Skeletal muscle satellite cell (primary cell): ENCODE measurements around the gene SH3BP5.

Experiments
- H3K27me3 ChIP-seq: 2 replicates; pipeline ENCODE4 v1.7.0; 2013; ENCODE audit warnings: low read length; ENCODE audit not compliant: control insufficient read depth, insufficient read depth
- H3K36me3 ChIP-seq: 2 replicates; pipeline ENCODE4 v1.7.0; 2013; ENCODE audit warnings: mild to moderate bottlenecking, control low read depth, low read length; ENCODE audit not compliant: insufficient read depth
- H3K4me1 ChIP-seq: 2 replicates; pipeline ENCODE4 v1.7.0; 2013; ENCODE audit warnings: low read length; ENCODE audit not compliant: control insufficient read depth, insufficient read depth
- H3K4me2 ChIP-seq: 2 replicates; pipeline ENCODE4 v1.7.0; 2013; ENCODE audit warnings: mild to moderate bottlenecking, low read length
- H3K4me3 ChIP-seq: 2 replicates; pipeline ENCODE4 v1.7.0; 2013; ENCODE audit warnings: low read length
- H3K9ac ChIP-seq: 2 replicates; pipeline ENCODE4 v1.7.0; 2013; ENCODE audit warnings: mild to moderate bottlenecking, low read depth, low read length, moderate library complexity
- H3K9me3 ChIP-seq: replicated peaks from 2 replicates; pipeline ENCODE4 v1.7.0; 2013; ENCODE audit warnings: mild to moderate bottlenecking, control low read depth, low read length

The SH3BP5 gene

DNA sequence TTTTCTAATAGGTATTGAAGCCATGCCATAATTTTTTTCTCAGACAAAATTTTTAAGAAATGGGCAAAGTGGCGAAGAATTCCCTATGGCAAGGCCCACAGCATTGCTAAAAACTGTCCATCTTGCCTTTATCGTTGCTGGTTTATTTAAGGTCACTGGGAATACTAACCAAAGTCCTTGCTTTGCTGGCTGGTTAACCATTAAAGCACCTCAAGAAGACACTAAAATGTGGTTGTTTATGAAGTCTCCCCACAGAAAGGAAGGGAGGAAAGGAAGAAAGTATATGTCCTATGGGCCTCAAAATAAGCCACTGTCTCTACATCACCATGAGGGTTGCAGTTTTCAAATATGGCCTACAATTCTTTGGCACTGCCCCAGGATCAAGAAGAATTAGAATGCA lies 13.2 kb downstream of the SH3BP5 start:
- no peaks in the 10 kb centered on the region for H3K27me3 ChIP-seq
- H3K4me2 ChIP-seq: peak overlapping the region; percentile 36
- H3K4me3 ChIP-seq: peak overlapping the region; percentile 11
- H3K4me1 ChIP-seq: peaks cover 47% of the 10 kb centered on the region
- H3K9ac ChIP-seq: peak overlapping the region; percentile 4
- no peaks in the 10 kb centered on the region for H3K36me3 ChIP-seq
- H3K9me3 ChIP-seq: no peaks in the 10 kb centered on the region

DNA sequence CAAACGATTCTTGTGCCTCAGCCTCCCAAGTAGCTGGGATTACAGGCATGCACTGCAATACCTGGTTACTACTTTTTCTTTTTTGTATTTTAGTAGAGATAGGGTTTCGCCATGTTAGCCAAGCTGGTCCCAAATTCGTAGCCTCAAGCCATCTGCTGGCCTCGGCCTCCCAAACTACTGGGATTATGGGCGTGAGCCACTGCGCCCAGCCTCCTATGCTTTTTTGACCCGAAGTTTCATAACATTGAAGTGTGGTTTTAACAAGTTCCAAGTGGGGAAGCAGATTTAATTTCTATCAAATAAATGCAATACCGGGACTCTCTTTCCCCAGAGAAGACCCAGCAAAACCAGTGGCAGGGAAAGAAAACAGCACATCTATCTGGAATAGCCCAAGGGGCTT lies 13.7 kb downstream of the SH3BP5 start:
- H3K36me3 ChIP-seq: no peaks in the 10 kb centered on the region
- H3K9ac ChIP-seq: no peak overlapping the region
- peaks cover 46% of the 10 kb centered on the region for H3K4me1 ChIP-seq

DNA sequence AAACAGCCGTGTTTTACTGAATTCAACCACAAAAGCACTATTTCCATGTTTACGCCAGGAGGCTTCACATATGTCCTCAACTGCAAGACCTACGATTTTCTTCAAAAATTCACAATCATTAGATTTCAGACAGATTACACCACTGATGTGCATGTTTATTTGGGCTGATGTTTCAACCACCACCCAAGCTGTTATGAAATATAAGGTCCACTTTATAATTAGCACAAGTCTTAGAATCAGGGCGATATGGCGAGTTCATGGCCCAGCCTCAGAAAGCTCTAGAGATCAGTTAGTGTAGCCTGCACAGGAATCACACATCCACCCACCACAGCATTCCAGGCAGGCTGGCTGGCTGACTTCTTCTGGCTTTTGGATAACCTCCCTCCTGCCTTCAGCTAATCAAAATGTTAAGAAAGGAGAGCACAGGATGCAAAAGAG lies 15.4 kb downstream of the SH3BP5 start:
- Histone ChIP-seq H3K36me3 (no peaks in the 10 kb centered on the region), H3K27me3 (no peaks in the 10 kb centered on the region), H3K9me3 (no peaks in the 10 kb centered on the region), H3K4me2 (peak overlapping the region; percentile 23), H3K9ac (peak overlapping the region; percentile 34), H3K4me3 (no peak overlapping the region), H3K4me1 (peaks cover 46% of the 10 kb centered on the region)

More for the DNA sequence above, 13.7 kb downstream of the SH3BP5 start:
- no peaks in the 10 kb centered on the region for H3K9me3 ChIP-seq
- H3K4me3 ChIP-seq: no peak overlapping the region
- H3K27me3 ChIP-seq: no peaks in the 10 kb centered on the region
- no peak overlapping the region for H3K4me2 ChIP-seq

DNA sequence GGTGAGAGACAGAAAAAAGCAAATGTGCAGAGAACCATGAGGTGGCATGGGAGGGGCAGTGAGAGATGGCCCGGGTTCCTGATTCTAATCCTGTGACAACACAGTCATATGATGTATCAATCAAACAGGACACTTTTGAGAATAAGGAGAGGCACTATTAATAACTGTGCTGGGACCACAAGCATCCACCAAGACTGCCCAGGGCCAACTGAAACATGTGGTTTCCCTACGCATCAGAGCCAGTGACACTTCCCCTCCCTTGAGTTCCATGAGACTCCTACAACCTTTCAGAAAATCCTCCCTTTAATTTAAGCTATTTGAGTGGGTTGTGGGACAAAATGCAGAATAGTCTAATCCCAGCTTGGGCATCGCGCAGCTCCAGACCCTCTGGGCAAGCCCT lies 17.4 kb downstream of the SH3BP5 start:
- Histone ChIP-seq H3K4me3 (no peak overlapping the region), H3K4me1 (peaks cover 48% of the 10 kb centered on the region), H3K4me2 (no peak overlapping the region), H3K9ac (no peak overlapping the region), H3K9me3 (no peaks in the 10 kb centered on the region), H3K36me3 (no peaks in the 10 kb centered on the region), H3K27me3 (no peaks in the 10 kb centered on the region)

DNA sequence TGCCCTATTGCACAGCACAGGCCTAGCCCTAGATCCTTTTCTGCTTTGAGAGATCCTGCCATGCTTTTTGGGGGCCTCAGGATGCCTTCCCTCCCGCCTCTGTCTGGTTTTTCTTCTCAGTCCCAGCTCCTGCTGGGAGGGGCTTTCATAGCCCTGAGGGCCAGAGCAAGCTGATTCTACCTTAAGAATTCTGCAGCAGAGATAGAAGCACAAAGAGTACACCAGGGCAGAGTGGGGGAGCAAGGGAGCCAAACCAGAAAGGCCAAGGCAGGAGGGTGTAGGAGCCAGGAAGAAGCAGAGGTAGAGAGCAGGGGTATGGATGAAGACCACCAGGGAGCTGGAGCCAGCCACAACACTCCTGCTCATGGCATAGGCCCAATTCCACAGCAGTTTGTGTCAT lies 18.1 kb downstream of the SH3BP5 start:
- peaks cover 48% of the 10 kb centered on the region for H3K4me1 ChIP-seq

DNA sequence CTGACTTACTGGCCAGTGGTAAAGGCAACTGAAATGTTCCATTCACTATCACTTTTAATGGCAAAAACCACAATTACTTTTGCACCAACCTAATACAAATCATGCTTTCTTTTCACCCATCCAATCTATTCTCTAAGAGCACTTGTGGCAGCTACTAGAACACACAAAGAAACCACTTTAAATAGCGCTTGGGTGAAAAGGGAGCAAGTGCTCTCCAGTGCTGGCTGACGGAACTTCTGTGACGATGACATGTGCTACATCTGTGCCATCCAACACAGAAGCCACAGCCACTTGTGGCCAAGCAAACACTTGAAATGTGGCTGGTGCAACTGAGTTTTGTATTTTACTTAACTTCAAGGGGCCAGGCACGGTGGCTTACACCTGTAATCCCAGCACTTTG lies 18.9 kb downstream of the SH3BP5 start:
- H3K4me2 ChIP-seq: no peak overlapping the region
- H3K27me3 ChIP-seq: no peaks in the 10 kb centered on the region
- H3K9ac ChIP-seq: no peak overlapping the region
- H3K9me3 ChIP-seq: no peaks in the 10 kb centered on the region
- H3K4me1 ChIP-seq: peaks cover 45% of the 10 kb centered on the region
- H3K36me3 ChIP-seq: no peaks in the 10 kb centered on the region
- H3K4me3 ChIP-seq: no peak overlapping the region

More for the DNA sequence above, 18.1 kb downstream of the SH3BP5 start:
- no peak overlapping the region for H3K4me3 ChIP-seq
- no peaks in the 10 kb centered on the region for H3K36me3 ChIP-seq
- H3K9ac ChIP-seq: no peak overlapping the region
- H3K4me2 ChIP-seq: no peak overlapping the region
- no peaks in the 10 kb centered on the region for H3K27me3 ChIP-seq
- no peaks in the 10 kb centered on the region for H3K9me3 ChIP-seq

DNA sequence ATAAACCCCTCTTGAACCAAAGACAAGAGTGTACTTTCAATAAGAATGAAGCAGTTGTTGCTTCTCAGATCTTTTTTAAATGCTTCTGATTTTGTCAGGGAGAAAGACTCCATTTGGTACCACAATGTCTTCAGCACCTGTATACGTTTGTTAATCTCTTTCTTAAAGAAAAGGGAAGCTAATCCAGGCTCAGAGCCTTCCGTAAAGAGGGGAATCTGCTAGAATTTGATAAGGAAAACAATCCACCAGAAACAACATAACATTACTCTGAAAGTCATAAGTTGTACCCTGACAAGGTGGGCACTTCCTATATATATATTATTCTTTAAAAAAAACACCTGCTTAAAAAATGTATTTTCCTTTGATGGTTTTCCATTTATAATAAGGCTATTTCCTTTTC lies 19.8 kb downstream of the SH3BP5 start:
- H3K4me1 ChIP-seq: peaks cover 42% of the 10 kb centered on the region
- H3K36me3 ChIP-seq: no peaks in the 10 kb centered on the region

DNA sequence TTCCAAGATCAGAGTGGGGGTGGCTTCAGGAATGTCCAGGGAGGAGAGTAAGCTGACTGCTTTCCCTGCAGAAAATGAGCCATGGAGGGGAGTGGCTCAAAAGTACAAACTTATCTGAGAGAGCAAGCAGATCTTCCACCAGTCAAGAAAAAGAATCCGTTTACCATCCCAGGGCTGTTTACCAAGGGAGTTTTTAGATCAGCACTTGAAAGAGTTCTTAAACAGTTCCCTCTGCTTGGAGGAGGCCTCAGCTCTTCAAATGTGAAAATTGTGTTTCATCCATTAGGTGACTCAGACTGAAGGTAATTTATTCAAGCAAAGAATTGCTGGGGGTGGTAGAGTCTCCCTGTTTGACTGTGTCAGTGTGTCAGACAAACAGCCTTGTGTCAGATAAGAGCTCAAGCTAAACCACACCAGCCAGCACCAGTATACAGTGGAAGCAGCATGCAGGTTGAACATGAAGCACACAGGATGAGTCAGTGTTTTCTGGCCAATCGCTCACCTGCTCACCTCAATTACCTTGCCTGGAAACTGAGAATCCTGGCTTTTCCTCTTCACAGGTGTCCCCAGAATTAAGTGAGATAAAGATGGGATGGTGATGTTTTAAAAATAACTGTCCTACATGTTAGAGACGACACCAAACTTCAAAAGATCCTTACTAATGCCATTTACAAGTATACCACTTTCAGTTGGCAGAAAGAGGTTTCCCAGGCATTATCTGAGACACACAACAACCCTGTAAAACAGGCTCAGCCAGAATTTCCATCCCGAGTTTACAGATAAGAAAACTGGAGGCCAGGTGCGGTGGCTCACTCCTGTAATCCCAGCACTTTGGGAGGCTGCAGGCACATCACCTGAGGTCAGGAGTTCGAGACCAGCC lies 21.7 kb downstream of the SH3BP5 start:
- peaks cover 29% of the 10 kb centered on the region for H3K4me1 ChIP-seq
- peak overlapping the region; percentile 2 for H3K9ac ChIP-seq
- H3K4me2 ChIP-seq: peak overlapping the region; percentile 32
- no peak overlapping the region for H3K4me3 ChIP-seq
- H3K27me3 ChIP-seq: no peaks in the 10 kb centered on the region
- no peaks in the 10 kb centered on the region for H3K36me3 ChIP-seq
- H3K9me3 ChIP-seq: no peaks in the 10 kb centered on the region

More for the DNA sequence above, 19.8 kb downstream of the SH3BP5 start:
- no peak overlapping the region for H3K4me3 ChIP-seq
- no peak overlapping the region for H3K4me2 ChIP-seq
- no peaks in the 10 kb centered on the region for H3K9me3 ChIP-seq
- H3K27me3 ChIP-seq: no peaks in the 10 kb centered on the region
- H3K9ac ChIP-seq: no peak overlapping the region

DNA sequence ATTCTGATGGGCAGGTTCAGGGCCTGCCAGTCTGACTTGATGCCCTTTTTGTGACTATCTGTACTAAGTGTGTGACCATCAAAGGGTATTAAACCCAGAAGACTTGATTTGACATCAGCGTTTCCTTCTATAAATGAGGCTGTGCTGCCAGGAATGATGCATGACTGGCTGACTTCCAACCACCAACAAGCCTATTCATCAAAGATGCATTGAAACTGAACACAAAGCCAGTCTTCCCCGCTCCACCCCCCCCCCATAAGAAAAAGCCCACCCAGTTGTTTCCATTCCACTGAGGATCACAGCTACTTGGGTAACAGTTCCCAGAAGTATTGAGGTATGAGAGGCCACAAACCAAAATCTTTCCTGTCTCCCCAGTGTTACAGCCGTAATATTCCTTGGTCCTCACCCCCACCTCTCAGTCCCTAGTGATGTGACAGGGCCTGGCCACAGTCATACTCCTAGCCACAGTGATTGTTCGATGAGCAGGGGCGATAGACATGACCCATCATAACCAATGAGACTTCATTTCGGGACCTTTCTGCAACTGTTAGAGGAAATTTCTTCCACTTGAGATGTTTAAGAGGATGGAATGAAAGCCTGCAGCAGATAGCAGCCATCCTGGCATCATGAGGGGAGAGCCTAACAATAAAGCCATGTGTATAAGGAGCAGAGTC lies 22.6 kb downstream of the SH3BP5 start:
- peaks cover 23% of the 10 kb centered on the region for H3K4me1 ChIP-seq
- no peaks in the 10 kb centered on the region for H3K36me3 ChIP-seq
- H3K9me3 ChIP-seq: no peaks in the 10 kb centered on the region
- H3K4me3 ChIP-seq: no peak overlapping the region
- H3K27me3 ChIP-seq: no peaks in the 10 kb centered on the region
- H3K9ac ChIP-seq: no peak overlapping the region
- peak overlapping the region; percentile 32 for H3K4me2 ChIP-seq

DNA sequence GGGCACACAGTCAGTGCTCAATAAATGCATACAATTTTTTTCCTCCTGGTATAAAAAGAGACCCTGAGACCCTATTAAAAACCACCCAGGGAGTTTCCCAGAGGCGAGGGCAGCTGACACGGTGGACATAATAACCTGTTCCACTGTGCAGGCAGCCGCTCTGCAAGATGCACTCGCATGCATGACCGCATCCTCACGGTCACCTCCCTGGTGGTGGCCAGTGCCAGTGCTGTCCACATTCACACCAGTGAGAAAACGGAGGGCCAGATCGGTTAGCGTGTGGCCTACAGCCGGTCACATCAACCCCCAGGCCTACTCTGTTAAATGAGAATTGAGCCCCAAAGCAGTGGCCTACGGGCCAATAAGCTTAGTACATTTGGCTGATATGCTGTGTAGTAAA lies 24.8 kb downstream of the SH3BP5 start:
- H3K9me3 ChIP-seq: no peaks in the 10 kb centered on the region
- H3K27me3 ChIP-seq: no peaks in the 10 kb centered on the region
- H3K4me1 ChIP-seq: peaks cover 20% of the 10 kb centered on the region
- H3K4me2 ChIP-seq: no peak overlapping the region
- no peak overlapping the region for H3K4me3 ChIP-seq
- no peaks in the 10 kb centered on the region for H3K36me3 ChIP-seq
- no peak overlapping the region for H3K9ac ChIP-seq

DNA sequence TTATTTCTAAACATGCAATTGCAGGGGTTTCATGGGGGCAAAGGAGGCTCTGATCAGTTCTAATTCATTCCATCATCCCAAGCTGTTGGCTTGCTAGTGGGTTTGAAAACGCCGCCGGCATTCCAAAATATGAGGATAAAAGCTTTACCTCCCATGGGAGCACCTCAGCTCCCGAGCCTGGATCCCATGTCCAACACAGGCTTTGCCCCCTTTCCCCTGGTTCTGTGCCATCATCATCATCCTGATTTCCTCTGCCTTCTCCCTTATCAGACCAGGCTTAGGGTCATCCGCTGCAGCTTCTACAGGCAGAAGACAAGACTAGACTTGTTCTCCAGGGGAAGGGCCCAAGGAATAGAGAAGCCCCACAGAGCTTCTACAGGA lies 25.4 kb downstream of the SH3BP5 start:
- Histone ChIP-seq H3K4me3 (no peak overlapping the region), H3K36me3 (no peaks in the 10 kb centered on the region), H3K27me3 (no peaks in the 10 kb centered on the region), H3K4me1 (peaks cover 20% of the 10 kb centered on the region), H3K4me2 (no peak overlapping the region), H3K9ac (no peak overlapping the region), H3K9me3 (no peaks in the 10 kb centered on the region)
